ENCODE data around the gene SGCE. TPM values are rescaled to one million over a fixed set of nuclear protein-coding genes. Genes with fewer than 3 reads are reported as not detected.

Gene SGCE
- total and polyA plus RNA-seq, 7 experiments from 2014 or later = 0.08 to 0.78 (median 0.19) TPM; not detected in 2

DNA sequence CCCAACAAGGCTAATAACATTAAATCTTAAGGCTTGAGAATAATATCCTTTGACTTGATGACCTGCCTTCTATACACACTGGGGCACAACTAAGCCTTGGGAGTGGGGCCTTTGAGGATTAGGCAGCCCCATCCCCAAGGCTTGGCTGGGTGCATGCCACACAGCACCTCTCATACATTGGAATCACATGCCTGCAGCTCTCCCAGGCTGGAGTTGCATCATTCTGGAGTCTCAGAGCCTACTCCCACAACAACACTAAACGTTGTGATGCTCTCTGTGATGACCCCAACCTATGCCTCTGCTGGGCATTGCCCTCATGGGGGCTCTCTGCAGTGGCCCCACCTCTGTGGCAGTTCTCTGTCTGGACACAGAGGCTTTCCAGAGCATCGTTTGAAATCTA is 31.9 kb upstream of the SGCE start:
- ATAC-seq (no peak), DNase-seq (no peak)
- H3K27ac Mint-ChIP-seq = no peak overlapping the region
- H3K36me3 ChIP-seq (ENCODE audit: control insufficient read depth in 2 of 3, insufficient read depth in 3 of 3, low read length in 3 of 3) = no peaks in the 10 kb centered on the region
- CTCF ChIA-PET = no interaction called here
- H3K4me3 ChIP-seq (ENCODE audit: low read length) = no peak overlapping the region
- no peaks in the 10 kb centered on the region for H3K9me3 ChIP-seq (ENCODE audit: control insufficient read depth in 2 of 3, low read length in 3 of 3)
- POLR2A ChIA-PET = no interaction called here
- no peaks in the 10 kb centered on the region for H3K4me1 Mint-ChIP-seq
- no peak overlapping the region for H3K4me3 Mint-ChIP-seq
- H3K27me3 ChIP-seq (ENCODE audit: control insufficient read depth in 2 of 2, insufficient read depth in 2 of 2, low read length in 2 of 2) = no peaks in the 10 kb centered on the region
- no peaks in the 10 kb centered on the region for H3K4me1 ChIP-seq (ENCODE audit: control insufficient read depth in 2 of 2, insufficient read depth in 2 of 2, low read length in 2 of 2)
- peaks cover 0 to 8% (median 5%) of the 10 kb centered on the region in 5 donors for H3K27me3 Mint-ChIP-seq
- no peaks in the 10 kb centered on the region for H3K36me3 Mint-ChIP-seq
- no peak overlapping the region for H3K27ac ChIP-seq (ENCODE audit: low read depth, low read length)
- H3K9me3 Mint-ChIP-seq = no peaks in the 10 kb centered on the region
- intact Hi-C loops (cut with micrococcal nuclease) = no loop called here

GRCh38 chr7:94687076-94687475 is 31.1 kb upstream of the SGCE start:
- Histone ChIP-seq H3K4me1 (ENCODE audit: control insufficient read depth in 2 of 2, insufficient read depth in 2 of 2, low read length in 2 of 2) (no peaks in the 10 kb centered on the region), H3K27ac (ENCODE audit: low read depth, low read length) (no peak overlapping the region), H3K4me3 (ENCODE audit: low read length) (no peak overlapping the region), H3K27me3 (ENCODE audit: control insufficient read depth in 2 of 2, insufficient read depth in 2 of 2, low read length in 2 of 2) (no peaks in the 10 kb centered on the region), H3K9me3 (ENCODE audit: control insufficient read depth in 2 of 3, low read length in 3 of 3) (no peaks in the 10 kb centered on the region), H3K36me3 (ENCODE audit: control insufficient read depth in 2 of 3, insufficient read depth in 3 of 3, low read length in 3 of 3) (no peaks in the 10 kb centered on the region)
- intact Hi-C loops (cut with micrococcal nuclease) = no loop called here
- Mint-ChIP-seq H3K4me3 (no peak overlapping the region), H3K27ac (no peak overlapping the region), H3K36me3 (no peaks in the 10 kb centered on the region), H3K4me1 (no peaks in the 10 kb centered on the region), H3K9me3 (no peaks in the 10 kb centered on the region), H3K27me3 (peaks cover 0 to 9% (median 5%) of the 10 kb centered on the region in 5 donors)
- CTCF ChIA-PET = no interaction called here
- ATAC-seq (no peak), DNase-seq (no peak)
- POLR2A ChIA-PET = no interaction called here

DNA sequence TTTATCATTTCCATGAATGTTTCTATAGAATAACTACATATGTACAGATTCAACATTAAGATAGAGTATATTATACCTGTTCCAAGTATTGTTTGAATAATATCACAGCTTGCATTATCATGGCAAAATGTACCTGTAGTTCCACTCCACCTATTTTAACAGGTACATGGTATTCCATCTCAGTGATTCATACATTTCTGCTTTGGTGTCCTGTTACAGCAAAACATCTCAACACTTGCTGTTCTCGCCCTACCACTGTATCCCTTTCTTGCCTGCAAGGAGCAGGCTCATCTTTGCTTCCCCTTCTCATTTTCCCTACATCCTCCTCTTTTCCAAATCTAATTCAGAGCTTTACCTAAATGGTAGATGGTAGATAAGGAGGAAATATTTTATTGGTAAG is 27.1 kb upstream of the SGCE start:
- Histone ChIP-seq H3K4me3 (ENCODE audit: low read length) (no peak overlapping the region), H3K4me1 (ENCODE audit: control insufficient read depth in 2 of 2, insufficient read depth in 2 of 2, low read length in 2 of 2) (no peaks in the 10 kb centered on the region), H3K27me3 (ENCODE audit: control insufficient read depth in 2 of 2, insufficient read depth in 2 of 2, low read length in 2 of 2) (no peaks in the 10 kb centered on the region), H3K9me3 (ENCODE audit: control insufficient read depth in 2 of 3, low read length in 3 of 3) (no peaks in the 10 kb centered on the region), H3K27ac (ENCODE audit: low read depth, low read length) (no peak overlapping the region), H3K36me3 (ENCODE audit: control insufficient read depth in 2 of 3, insufficient read depth in 3 of 3, low read length in 3 of 3) (no peaks in the 10 kb centered on the region)
- peaks cover 0 to 14% (median 5%) of the 10 kb centered on the region in 5 donors for H3K27me3 Mint-ChIP-seq
- H3K9me3 Mint-ChIP-seq = peaks cover 0 to 4% (median 0%) of the 10 kb centered on the region in 11 donors
- ATAC-seq = no peak
- H3K4me3 Mint-ChIP-seq = no peak overlapping the region
- no peak overlapping the region for H3K27ac Mint-ChIP-seq
- H3K36me3 Mint-ChIP-seq = no peaks in the 10 kb centered on the region
- POLR2A ChIA-PET = no interaction called here
- intact Hi-C loops (cut with micrococcal nuclease) = no loop called here
- CTCF ChIA-PET = no interaction called here
- no peaks in the 10 kb centered on the region for H3K4me1 Mint-ChIP-seq
- DNase-seq = no peak

DNA sequence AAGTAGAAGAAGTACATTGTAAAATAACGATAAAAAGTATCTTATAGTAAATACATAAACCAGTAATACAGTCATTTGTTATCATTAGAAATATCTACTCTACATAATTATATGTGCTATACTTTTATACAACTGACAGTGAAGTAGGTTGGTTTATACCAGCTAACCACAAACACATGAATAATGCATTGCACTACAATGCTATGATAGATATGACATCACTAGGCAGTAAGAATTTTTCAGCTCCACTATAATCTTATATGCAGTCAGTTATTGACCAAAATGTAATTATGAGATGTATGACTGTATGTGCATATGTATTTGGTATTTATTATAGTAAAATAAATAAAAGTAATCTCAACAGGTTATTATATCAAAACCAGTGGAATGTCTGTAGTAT is 23.4 kb upstream of the SGCE start:
- ChIA-PET CTCF (no interaction called here), POLR2A (no interaction called here)
- H3K27me3 ChIP-seq (ENCODE audit: control insufficient read depth in 2 of 2, insufficient read depth in 2 of 2, low read length in 2 of 2) = no peaks in the 10 kb centered on the region
- Mint-ChIP-seq H3K9me3 (peaks cover 0 to 4% (median 0%) of the 10 kb centered on the region in 11 donors), H3K27ac (no peak overlapping the region), H3K36me3 (no peaks in the 10 kb centered on the region), H3K4me1 (no peaks in the 10 kb centered on the region), H3K4me3 (no peak overlapping the region), H3K27me3 (peaks cover 0 to 11% (median 9%) of the 10 kb centered on the region in 5 donors)
- H3K27ac ChIP-seq (ENCODE audit: low read depth, low read length) = no peak overlapping the region
- no peak for DNase-seq
- H3K4me3 ChIP-seq (ENCODE audit: low read length) = no peak overlapping the region
- no peaks in the 10 kb centered on the region for H3K9me3 ChIP-seq (ENCODE audit: control insufficient read depth in 2 of 3, low read length in 3 of 3)
- no peak for ATAC-seq
- intact Hi-C loops (cut with micrococcal nuclease) = no loop called here
- no peaks in the 10 kb centered on the region for H3K36me3 ChIP-seq (ENCODE audit: control insufficient read depth in 2 of 3, insufficient read depth in 3 of 3, low read length in 3 of 3)
- no peaks in the 10 kb centered on the region for H3K4me1 ChIP-seq (ENCODE audit: control insufficient read depth in 2 of 2, insufficient read depth in 2 of 2, low read length in 2 of 2)

GRCh38 chr7:94676431-94676830 is 20.5 kb upstream of the SGCE start:
- Mint-ChIP-seq H3K9me3 (peaks cover 0 to 4% (median 0%) of the 10 kb centered on the region in 11 donors), H3K36me3 (no peaks in the 10 kb centered on the region), H3K4me1 (no peaks in the 10 kb centered on the region), H3K27ac (no peak overlapping the region), H3K4me3 (no peak overlapping the region), H3K27me3 (peaks cover 0 to 11% (median 5%) of the 10 kb centered on the region in 5 donors)
- DNase-seq = no peak
- intact Hi-C loops (cut with micrococcal nuclease) = no loop called here
- H3K4me3 ChIP-seq (ENCODE audit: low read length) = no peak overlapping the region
- H3K4me1 ChIP-seq (ENCODE audit: control insufficient read depth in 2 of 2, insufficient read depth in 2 of 2, low read length in 2 of 2) = no peaks in the 10 kb centered on the region
- ATAC-seq = no peak
- no peaks in the 10 kb centered on the region for H3K36me3 ChIP-seq (ENCODE audit: control insufficient read depth in 2 of 3, insufficient read depth in 3 of 3, low read length in 3 of 3)
- H3K9me3 ChIP-seq (ENCODE audit: control insufficient read depth in 2 of 3, low read length in 3 of 3) = no peaks in the 10 kb centered on the region
- no peak overlapping the region for H3K27ac ChIP-seq (ENCODE audit: low read depth, low read length)
- CTCF ChIA-PET = no interaction called here
- POLR2A ChIA-PET = no interaction called here
- no peaks in the 10 kb centered on the region for H3K27me3 ChIP-seq (ENCODE audit: control insufficient read depth in 2 of 2, insufficient read depth in 2 of 2, low read length in 2 of 2)

DNA sequence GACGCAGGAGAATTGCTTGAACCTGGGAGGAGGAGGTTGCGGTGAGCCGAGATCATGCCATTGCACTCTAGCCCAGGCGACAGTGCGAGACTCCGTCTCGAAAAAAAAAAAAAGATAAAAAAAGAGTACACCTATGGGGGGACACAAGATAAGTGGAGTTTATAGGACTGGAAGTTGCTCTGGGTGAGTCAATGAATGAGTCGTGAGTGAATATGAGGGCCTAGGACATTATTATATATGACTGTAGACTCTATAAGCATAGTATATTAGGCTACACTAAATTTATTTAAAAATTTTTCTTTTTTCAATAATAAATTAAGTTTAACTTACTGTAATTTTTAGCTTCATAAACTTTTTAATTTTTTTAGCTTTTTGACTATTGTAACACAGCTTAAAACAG is 19.4 kb upstream of the SGCE start:
- Histone ChIP-seq H3K9me3 (ENCODE audit: control insufficient read depth in 2 of 3, low read length in 3 of 3) (no peaks in the 10 kb centered on the region), H3K27me3 (ENCODE audit: control insufficient read depth in 2 of 2, insufficient read depth in 2 of 2, low read length in 2 of 2) (no peaks in the 10 kb centered on the region), H3K4me3 (ENCODE audit: low read length) (no peak overlapping the region), H3K36me3 (ENCODE audit: control insufficient read depth in 2 of 3, insufficient read depth in 3 of 3, low read length in 3 of 3) (no peaks in the 10 kb centered on the region), H3K4me1 (ENCODE audit: control insufficient read depth in 2 of 2, insufficient read depth in 2 of 2, low read length in 2 of 2) (no peaks in the 10 kb centered on the region), H3K27ac (ENCODE audit: low read depth, low read length) (no peak overlapping the region)
- Mint-ChIP-seq H3K36me3 (no peaks in the 10 kb centered on the region), H3K27ac (no peak overlapping the region), H3K9me3 (no peaks in the 10 kb centered on the region), H3K4me1 (no peaks in the 10 kb centered on the region), H3K27me3 (peaks cover 0 to 16% (median 10%) of the 10 kb centered on the region in 5 donors), H3K4me3 (no peak overlapping the region)
- ATAC-seq = no peak
- DNase-seq = no peak
- CTCF ChIA-PET = no interaction called here
- intact Hi-C loops (cut with micrococcal nuclease) = no loop called here
- POLR2A ChIA-PET = no interaction called here

DNA sequence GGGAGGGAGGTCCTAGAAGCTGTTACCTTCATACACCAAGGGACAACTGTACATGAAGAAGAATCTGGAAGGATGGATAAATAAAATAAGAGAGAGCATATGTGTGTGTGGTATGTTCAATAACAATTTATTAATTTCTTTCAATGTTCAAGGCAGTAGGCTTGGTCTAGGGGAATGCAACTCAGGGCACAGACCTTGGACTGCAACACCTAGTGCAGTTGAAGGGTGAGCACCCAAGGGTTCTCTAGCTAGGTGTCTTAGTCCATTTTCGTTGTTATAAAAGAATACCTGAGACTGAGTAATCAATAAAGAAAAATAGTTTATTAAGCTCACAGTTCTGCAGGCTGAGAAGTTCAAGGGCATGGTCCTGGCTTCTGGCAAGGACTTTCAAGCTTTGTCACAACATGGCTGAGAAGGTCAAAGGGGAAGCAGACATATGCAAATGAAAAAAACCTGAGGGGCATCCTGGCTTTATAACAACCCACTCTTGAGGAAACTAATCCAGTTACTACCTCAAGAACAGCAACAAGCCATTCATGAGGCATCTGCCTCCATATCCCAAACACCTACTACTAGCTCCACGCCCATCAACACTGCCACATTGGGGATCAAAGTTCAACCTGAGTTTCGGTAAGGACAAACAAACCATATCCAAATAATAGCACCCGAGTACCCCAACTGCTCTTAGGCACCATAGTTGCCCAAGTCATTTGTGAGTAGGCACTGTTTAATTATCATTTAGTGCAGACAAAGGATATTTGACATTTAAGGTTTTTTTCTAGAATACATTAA is 15.7 kb upstream of the SGCE start:
- no peaks in the 10 kb centered on the region for H3K36me3 Mint-ChIP-seq
- H3K36me3 ChIP-seq (ENCODE audit: control insufficient read depth in 2 of 3, insufficient read depth in 3 of 3, low read length in 3 of 3) = no peaks in the 10 kb centered on the region
- intact Hi-C loops (cut with micrococcal nuclease) = no loop called here
- no peak overlapping the region for H3K27ac ChIP-seq (ENCODE audit: low read depth, low read length)
- H3K4me1 ChIP-seq (ENCODE audit: control insufficient read depth in 2 of 2, insufficient read depth in 2 of 2, low read length in 2 of 2) = no peaks in the 10 kb centered on the region
- no peaks in the 10 kb centered on the region for H3K27me3 ChIP-seq (ENCODE audit: control insufficient read depth in 2 of 2, insufficient read depth in 2 of 2, low read length in 2 of 2)
- H3K4me1 Mint-ChIP-seq = no peaks in the 10 kb centered on the region
- ATAC-seq (no peak), DNase-seq (no peak)
- no peak overlapping the region for H3K4me3 Mint-ChIP-seq
- POLR2A ChIA-PET = no interaction called here
- H3K27me3 Mint-ChIP-seq = peaks cover 0 to 27% (median 15%) of the 10 kb centered on the region in 5 donors
- no peaks in the 10 kb centered on the region for H3K9me3 Mint-ChIP-seq
- H3K4me3 ChIP-seq (ENCODE audit: low read length) = no peak overlapping the region
- CTCF ChIA-PET = no interaction called here
- no peak overlapping the region for H3K27ac Mint-ChIP-seq
- no peaks in the 10 kb centered on the region for H3K9me3 ChIP-seq (ENCODE audit: control insufficient read depth in 2 of 3, low read length in 3 of 3)

All from naive thymus-derived CD4-positive, alpha-beta T cell (primary cell).